Left lung (tissue), 10 donors: ENCODE data around the gene TRIM61. TPM values are rescaled to one million over a fixed set of nuclear protein-coding genes. Genes with fewer than 3 reads are reported as not detected.

Source experiments
- ATAC-seq: fragments of 200-7000 bp; cut with Tn5 transposase; one replicate; pipeline ENCODE4 v1.9.1; 2020; ENCODE audit warnings: moderate library complexity
- DNase-seq, 4 donors: peaks; one replicate each; pipeline ENCODE4 v3.0.0-alpha.2; 2013 to 2020
- H3K27ac ChIP-seq, 2 donors: fragments of 200-600 bp; sonication (generic) in 1 of 2; one replicate each; pipeline versions ENCODE4 v1.5.0 to v1.8.0; 2020 to 2021
- H3K27me3 ChIP-seq, 2 donors: fragments of 200-600 bp; sonication (generic) in 1 of 2; one replicate each; pipeline versions ENCODE4 v1.5.0 to v1.8.0; 2020 to 2021
- H3K36me3 ChIP-seq, 2 donors: fragments of 200-600 bp; sonication (generic) in 1 of 2; one replicate each; pipeline versions ENCODE4 v1.5.0 to v1.8.0; 2020 to 2021
- H3K4me1 ChIP-seq, 2 donors: fragments of 200-600 bp; one replicate each; pipeline ENCODE4 v1.8.0; 2021
- H3K4me3 ChIP-seq, 2 donors: fragments of 200-600 bp; sonication (generic) in 1 of 2; one replicate each; pipeline versions ENCODE4 v1.5.0 to v1.8.0; 2020 to 2021; ENCODE audit warnings: mild to moderate bottlenecking in 1 of 2
- H3K9me3 ChIP-seq, 2 donors: fragments of 200-600 bp; sonication (generic) in 1 of 2; one replicate each; pipeline versions ENCODE4 v1.5.0 to v1.8.0; 2020 to 2021
- CTCF ChIP-seq, 2 donors: fragments of 200-600 bp; sonication (generic) in 1 of 2; IDR thresholded peaks; one replicate each; pipeline versions ENCODE4 v1.5.0 to v1.8.0; 2021; ENCODE audit warnings: antibody characterized with exemption in 2 of 2
- intact Hi-C, 2 donors: fragments of 100-400 bp; cut with DNase I; formaldehyde crosslinking; loops; one replicate each; pipeline versions ENCODE4 v1.11.2 to v1.14.2; 2022
- polyA plus RNA-seq, 6 donors: library from polyadenylated mRNA; unstranded; fragments of 120-200 nt; gene quantifications; one replicate each; pipeline ENCODE4 v1.2.1, GENCODE V29; 2013; ENCODE audit not compliant: insufficient read length in 6 of 6
- total RNA-seq, 2 donors: library from RNA; stranded (reverse); fragmentation: NEBNext Ultra II Directional; extraction: Animal tissue kit (Norgen Biotek cat#: 25700); gene quantifications; one replicate each; pipeline ENCODE4 v1.2.1, GENCODE V29; 2021
- donor health status: DM: no; HTN: yes; CAD: no.
- donor health status: DM: no; HTN: no; CAD: no.

Gene TRIM61
- total and polyA plus RNA-seq, 8 donors: 1.5 to 6.4 (median 5.1) TPM

DNA sequence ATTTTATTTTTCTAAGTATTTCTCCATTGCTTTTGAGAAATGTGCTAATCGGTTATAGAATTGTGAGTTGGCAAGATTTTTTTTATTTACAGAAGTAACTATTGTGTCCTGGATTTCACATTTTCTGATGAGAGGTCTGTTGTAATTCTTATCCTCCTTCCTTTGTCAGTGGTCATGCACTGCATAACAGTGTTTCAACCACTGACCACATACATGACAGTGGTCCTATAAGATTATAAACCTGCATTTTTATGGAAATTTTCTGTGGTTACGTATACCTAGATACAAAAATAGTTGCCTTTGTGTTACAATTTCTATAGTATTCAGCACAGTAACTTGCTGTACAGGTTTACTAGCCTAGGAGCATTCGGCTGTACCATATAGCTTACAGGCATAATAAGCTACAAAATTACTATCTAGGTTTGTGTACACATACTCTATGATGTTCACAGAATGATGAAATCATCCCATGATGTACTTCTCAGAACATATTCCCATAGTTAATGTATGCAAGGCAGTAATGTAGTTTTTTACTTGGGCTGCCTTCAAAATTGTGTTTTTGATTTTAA is 52.7 kb downstream of the TRIM61 start:
- no peak overlapping the region for H3K4me3 ChIP-seq
- H3K27me3 ChIP-seq: no peaks in the 10 kb centered on the region
- intact Hi-C loops: no loop called here
- DNase-seq (no peak), ATAC-seq (no peak)
- no peaks in the 10 kb centered on the region for H3K36me3 ChIP-seq
- no peaks in the 10 kb centered on the region for H3K4me1 ChIP-seq
- no peak overlapping the region for H3K27ac ChIP-seq
- no peak for TF ChIP-seq CTCF (IDR thresholded peaks at IDR 0.05)
- H3K9me3 ChIP-seq: no peaks in the 10 kb centered on the region

DNA sequence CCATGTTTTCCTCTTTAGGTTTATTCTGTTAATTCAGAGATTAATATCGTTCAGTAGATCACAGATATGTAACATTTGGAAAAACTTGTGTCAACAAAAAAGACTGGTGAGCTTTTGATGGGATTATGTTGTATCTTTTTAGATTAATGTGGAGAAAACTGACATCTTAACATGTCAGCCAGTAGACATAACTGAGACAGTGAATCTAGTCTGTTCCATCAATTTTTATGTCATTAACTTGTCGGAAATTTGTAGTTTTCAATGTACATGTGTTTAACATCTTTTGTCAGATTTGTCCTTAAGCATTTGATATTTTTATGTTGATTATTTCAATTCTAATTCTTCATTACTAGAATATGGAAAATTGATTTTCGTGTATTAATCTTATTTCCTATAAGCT is 58.5 kb downstream of the TRIM61 start:
- no peaks in the 10 kb centered on the region for H3K9me3 ChIP-seq
- no peaks in the 10 kb centered on the region for H3K4me1 ChIP-seq
- no peaks in the 10 kb centered on the region for H3K36me3 ChIP-seq
- no peak overlapping the region for H3K4me3 ChIP-seq
- ATAC-seq (no peak), DNase-seq (no peak)
- H3K27ac ChIP-seq: no peak overlapping the region
- intact Hi-C loops: no loop called here
- H3K27me3 ChIP-seq: no peaks in the 10 kb centered on the region
- no peak for TF ChIP-seq CTCF (IDR thresholded peaks at IDR 0.05)

Other genes starting within 250 kb of the TRIM61 start
- gene SMIM31, start 223.5 kb downstream of the TRIM61 start, total RNA-seq: under 1 TPM in 1 of 2 donors, not detected in 1; 0.31 TPM
- under 1 TPM; 0.07 to 0.44 (median 0.28) TPM for gene SMIM31, start 223.5 kb downstream of the TRIM61 start, polyA plus RNA-seq
- under 1 TPM; 0.18 to 0.44 TPM for gene APELA, start 100.5 kb downstream of the TRIM61 start, total RNA-seq
- under 1 TPM in 5 of 6 donors, not detected in 1; 0.18 to 0.38 (median 0.28) TPM for gene APELA, start 100.5 kb downstream of the TRIM61 start, polyA plus RNA-seq
- gene TRIM60, start 54.3 kb upstream of the TRIM61 start, total RNA-seq: not detected
- gene TRIM60, start 54.3 kb upstream of the TRIM61 start, polyA plus RNA-seq: not detected
- gene TRIM75, start 76.2 kb upstream of the TRIM61 start, total RNA-seq: not detected
- not detected for gene TRIM75, start 76.2 kb upstream of the TRIM61 start, polyA plus RNA-seq
- gene TMEM192, start 135.2 kb upstream of the TRIM61 start, total RNA-seq: 10 to 100 TPM; 23.7 to 25.8 TPM
- 10 to 100 TPM; 16.8 to 19.8 (median 19.6) TPM for gene TMEM192, start 135.2 kb upstream of the TRIM61 start, polyA plus RNA-seq
- gene KLHL2, start 229.9 kb upstream of the TRIM61 start, total RNA-seq: 10 to 100 TPM; 32.9 to 53.4 TPM
- gene KLHL2, start 229.9 kb upstream of the TRIM61 start, polyA plus RNA-seq: 10 to 100 TPM; 16.2 to 22.2 (median 17.8) TPM